HG03045 (cell line): ENCODE results near the gene CTU2.

Experiments used
- ATAC-seq: cut with Tn5 transposase; IDR thresholded peaks from one replicate; pipeline ENCODE4 v1.9.1; 2021; ENCODE audit warnings: mild to moderate bottlenecking, moderate library complexity; ENCODE audit not compliant: unreplicated experiment

CTU2 gene

GRCh38 chr16:88759976-88760350 lies 53.7 kb downstream of the CTU2 start:
- no peak for ATAC-seq

DNA sequence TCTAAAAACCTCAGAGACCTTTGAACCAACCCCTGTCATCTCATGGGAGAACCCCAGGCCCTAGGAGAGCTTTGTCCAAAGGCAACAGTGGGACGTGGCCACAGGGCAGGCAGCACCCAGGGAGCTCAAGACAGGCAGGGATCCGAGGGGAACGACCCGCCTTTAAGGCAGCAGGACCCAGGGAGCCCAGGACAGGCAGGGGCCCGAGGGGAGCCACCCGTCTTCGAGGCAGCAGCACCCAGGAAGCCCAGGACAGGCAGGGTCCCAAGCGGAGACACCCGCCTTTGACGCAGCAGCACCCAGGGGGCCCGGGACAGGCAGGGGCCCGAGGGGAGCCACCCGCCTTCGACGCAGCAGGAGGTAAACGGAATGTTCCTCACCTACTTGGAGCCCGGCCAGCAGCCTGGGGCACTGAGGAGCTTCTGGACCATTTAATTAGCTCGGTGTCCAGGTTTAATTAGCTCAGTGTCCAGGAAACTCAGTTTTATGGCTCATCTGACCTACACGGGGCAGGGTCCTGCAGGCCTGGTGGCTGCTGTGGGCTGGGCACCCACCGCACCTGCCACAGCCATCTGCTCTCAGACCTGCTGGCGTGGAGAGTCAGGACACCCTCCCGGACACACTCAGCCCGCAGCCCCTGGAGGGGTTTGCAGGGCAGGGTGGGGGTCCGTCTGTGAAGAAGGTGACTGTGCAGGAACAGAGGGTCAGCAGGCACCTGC lies 54.3 kb downstream of the CTU2 start:
- no peak for ATAC-seq

DNA sequence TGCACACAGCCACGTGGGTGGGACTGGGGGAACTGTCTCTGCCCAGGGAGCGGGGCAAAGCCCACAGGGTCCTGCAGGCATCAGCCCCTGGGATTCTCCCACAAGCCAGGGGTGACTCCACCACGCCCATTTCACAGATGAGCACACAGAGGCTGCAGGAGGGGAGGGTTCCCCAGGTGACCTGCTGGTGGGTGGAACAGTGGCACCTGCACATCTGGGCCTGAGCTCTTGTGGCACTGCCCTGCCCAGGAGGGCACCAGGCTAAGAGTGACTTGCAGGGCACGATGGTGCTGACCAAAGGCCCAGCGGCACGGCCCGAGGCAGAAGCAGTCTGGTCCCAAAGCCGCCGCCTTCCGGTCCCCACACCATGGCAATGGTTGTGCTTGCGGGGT lies 54.8 kb downstream of the CTU2 start:
- ATAC-seq, result no peak

- no peak for ATAC-seq
Measured at GRCh38 chr16:88761830-88762229, 55.5 kb downstream of the CTU2 start.

GRCh38 chr16:88762258-88762870 lies 56.1 kb downstream of the CTU2 start:
- no peak for ATAC-seq

DNA sequence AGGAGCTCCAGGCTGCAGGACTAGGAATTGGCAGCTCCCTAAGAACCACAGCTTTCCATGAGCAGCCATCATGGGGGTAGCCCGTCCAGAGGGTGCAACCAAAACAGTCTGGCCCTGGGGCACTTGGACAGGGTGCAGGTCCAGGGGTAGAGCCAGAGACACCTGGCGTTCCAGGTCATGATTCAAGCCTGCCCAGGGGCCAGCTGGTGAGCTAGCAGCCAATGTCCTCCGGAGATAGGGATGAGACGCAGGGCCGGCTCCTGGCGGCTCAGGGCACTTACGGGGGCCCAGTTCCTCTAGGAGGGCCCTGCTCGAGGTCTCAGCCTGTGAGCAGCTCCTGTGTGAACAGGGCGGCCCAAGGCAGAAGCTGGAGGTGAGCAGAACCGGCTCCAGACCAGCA lies 56.6 kb downstream of the CTU2 start:
- ATAC-seq, result no peak

DNA sequence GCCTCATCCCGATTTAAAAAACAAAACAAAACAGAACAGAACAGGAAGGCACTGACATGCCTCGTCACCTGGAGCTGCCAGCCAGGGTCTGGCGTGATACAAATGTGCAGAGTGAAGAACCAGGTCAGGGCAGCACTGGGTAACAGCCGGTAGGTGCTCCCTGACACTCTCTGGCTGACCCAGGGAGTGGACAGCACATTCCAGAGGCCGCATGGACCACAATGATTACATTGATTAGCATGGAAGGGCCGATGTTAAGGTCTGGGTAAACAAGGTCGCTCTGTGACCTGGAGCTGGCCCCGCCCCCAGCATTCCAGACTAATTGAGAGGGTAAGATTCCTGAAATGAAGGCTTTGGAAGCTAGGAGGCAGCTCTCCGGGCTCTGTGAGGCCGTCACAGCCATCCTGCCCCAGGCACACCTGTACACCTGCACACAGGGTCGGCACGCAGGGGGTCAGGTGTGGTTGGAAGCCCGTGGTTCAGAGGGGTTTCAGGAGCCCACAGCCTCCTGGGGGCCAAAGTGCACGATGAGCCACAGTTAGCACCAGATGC lies 57.3 kb downstream of the CTU2 start:
- no peak for ATAC-seq

- no peak for ATAC-seq
Measured at GRCh38 chr16:88764080-88764479, 57.8 kb downstream of the CTU2 start.

- no peak for ATAC-seq
Measured at GRCh38 chr16:88764913-88765349, 58.6 kb downstream of the CTU2 start.
